Endothelial cell of umbilical vein (primary cell): ENCODE data around the gene PLPPR3. TPM values are rescaled to one million over a fixed set of nuclear protein-coding genes. Genes with fewer than 3 reads are reported as not detected.
A peak's percentile ranks its signal among the peaks of the same experiment; 100 is the strongest.

Experiments used
- BruUV-seq: library from RNA; stranded (reverse); fragments of 400-500 nt; replicated peaks from 2 replicates; lab custom pipeline; 2021; lab: Mats Ljungman, UMichigan
- CTCF ChIA-PET: fragments of 300-600, 350-600 bp; sonication (Branson Sonifier 250); formaldehyde crosslinking; loops from one replicate; lab custom pipeline; 2021; ENCODE audit warnings: antibody characterized with exemption, inconsistent platforms; lab: Charles Lee
- POLR2A ChIA-PET: fragments of 300-600, 350-600 bp; sonication (Branson Sonifier 250); formaldehyde crosslinking; loops from one replicate; lab custom pipeline; 2021; ENCODE audit warnings: antibody characterized with exemption, inconsistent platforms; lab: Charles Lee
- DNase-seq: peaks from one replicate; pipeline ENCODE4 v3.0.0-alpha.2; 2011; ENCODE audit warnings: low read depth, low spot score
- FAIRE-seq: peaks from 2 replicates; lab custom pipeline; 2011; peaks lifted over from hg19 to GRCh38; lab: Jason Lieb, UNC
- H2AFZ ChIP-seq: 2 replicates; pipeline ENCODE4 v1.6.0; 2012; ENCODE audit warnings: low read depth, low read length, control low read depth, inconsistent platforms
- H3K27ac ChIP-seq: 2 replicates; pipeline ENCODE4 v1.5.1; 2011; ENCODE audit warnings: low read depth, mild to moderate bottlenecking, control low read depth, low read length, moderate library complexity; ENCODE audit not compliant: insufficient read depth
- H3K27me3 ChIP-seq, 2 experiments: 2 replicates each; pipeline versions ENCODE4 v1.6.0 to v1.6.1; 2011; ENCODE audit warnings: low read length in 2 of 2, mixed read lengths in 1 of 2; ENCODE audit not compliant: control insufficient read depth in 2 of 2, insufficient read depth in 2 of 2
- H3K36me3 ChIP-seq, 2 experiments: 2 replicates in 1 of 2; 3 replicates in 1 of 2; pipeline ENCODE4 v1.5.1; 2011; ENCODE audit warnings: low read length in 2 of 2, mild to moderate bottlenecking in 1 of 2, moderate library complexity in 1 of 2; ENCODE audit not compliant: control insufficient read depth in 2 of 2, insufficient read depth in 2 of 2; ENCODE audit errors: extremely low read depth in 1 of 2
- H3K4me1 ChIP-seq: 3 replicates; pipeline ENCODE4 v1.5.1; 2011; ENCODE audit warnings: mild to moderate bottlenecking, low read length; ENCODE audit not compliant: control insufficient read depth, insufficient read depth; ENCODE audit errors: extremely low read depth
- H3K4me2 ChIP-seq: 2 replicates; pipeline ENCODE4 v1.6.1; 2011; ENCODE audit warnings: low read length, control low read depth, mixed read lengths; ENCODE audit not compliant: insufficient read depth
- H3K4me3 ChIP-seq, 3 experiments: fragments of 200-600 bp in 1 of 3; sonication (generic), shearing (Covaris generic) in 1 of 3; replicated peaks in 1 of 3; 2 replicates each; pipeline ENCODE4 v1.5.1; 2011 to 2016; ENCODE audit warnings: control low read depth in 3 of 3, low read length in 3 of 3, mild to moderate bottlenecking in 2 of 3, inconsistent platforms in 1 of 3, low read depth in 1 of 3, moderate library complexity in 1 of 3; ENCODE audit not compliant: insufficient read depth in 1 of 3
- H3K79me2 ChIP-seq: 2 replicates; pipeline ENCODE4 v1.6.0; 2012; ENCODE audit warnings: low read length, inconsistent platforms; ENCODE audit not compliant: control insufficient read depth, insufficient read depth
- H3K9ac ChIP-seq: replicated peaks from 2 replicates; pipeline ENCODE3; 2011; ENCODE audit warnings: low read length, control low read depth; ENCODE audit not compliant: insufficient read depth; ENCODE audit errors: extremely low read depth
- H3K9me1 ChIP-seq: replicated peaks from 3 replicates; pipeline ENCODE4 v1.6.0; 2011; ENCODE audit warnings: mild to moderate bottlenecking, low read length; ENCODE audit not compliant: control insufficient read depth, insufficient read depth; ENCODE audit errors: extremely low read depth
- H3K9me3 ChIP-seq: replicated peaks from 2 replicates; pipeline ENCODE4 v1.5.1; 2012; ENCODE audit warnings: low read length, inconsistent platforms; ENCODE audit not compliant: control insufficient read depth, insufficient read depth
- H4K20me1 ChIP-seq: replicated peaks from 2 replicates; pipeline ENCODE3; 2011; ENCODE audit warnings: mild to moderate bottlenecking, low read length; ENCODE audit not compliant: control insufficient read depth, insufficient read depth; ENCODE audit errors: extremely low read depth
- JUN ChIP-seq: IDR thresholded peaks from 2 replicates; pipeline ENCODE4 v1.6.1; 2011; ENCODE audit warnings: borderline replicate concordance, low read depth; ENCODE audit not compliant: insufficient read length, insufficient read depth
- MYC ChIP-seq: IDR thresholded peaks from one replicate; pipeline ENCODE4 v1.6.1; 2011; ENCODE audit warnings: mild to moderate bottlenecking, low read depth, low read length
- POLR2A ChIP-seq: IDR thresholded peaks from 2 replicates; pipeline ENCODE4 v1.6.1; 2012; ENCODE audit warnings: low read depth, mild to moderate bottlenecking, control low read depth, low read length
- POLR2AphosphoS5 ChIP-seq: IDR thresholded peaks from 2 replicates; pipeline ENCODE4 v1.6.1; 2012; ENCODE audit warnings: low read depth, mild to moderate bottlenecking, control low read depth, low read length, moderate library complexity; ENCODE audit not compliant: insufficient read depth
- dilution Hi-C: fragments of 300-500 bp; cut with MboI; formaldehyde crosslinking; loops from one replicate; pipeline ENCODE4 v1.15.0; 2019; ENCODE audit warnings: low sequenced_read_pairs; ENCODE audit not compliant: extremely low pct_ligation_motif_present
- intact Hi-C: fragments of 100-400 bp; cut with micrococcal nuclease; formaldehyde crosslinking; loops from one replicate; pipeline ENCODE4 v1.10.0; 2022
- polyA plus RNA-seq, 4 experiments: library from polyadenylated mRNA; depleted of rRNA in 3 of 4; stranded (reverse) in 3 of 4; unstranded in 1 of 4; fragments of >200 nt; gene quantifications; 2 replicates each; pipeline versions ENCODE4 v1.2.1 to v1.2.3, GENCODE V29; 2011 to 2012; ENCODE audit warnings: missing spikeins in 1 of 4
- total RNA-seq: library from RNA; stranded (reverse); gene quantifications from 2 replicates; pipeline ENCODE4 v1.2.3, GENCODE V29; 2021
- TF ChIP-seq, protein P1 (sequence below): IDR thresholded peaks from 2 replicates; pipeline ENCODE4 v1.6.1; 2011; ENCODE audit not compliant: insufficient read depth, insufficient read length

PLPPR3 gene
- total and polyA plus RNA-seq, 2 donors (not counting 3 experiments of a cell fraction or from before 2014, with no cell fraction given) = 1.1 to 1.2 TPM

DNA sequence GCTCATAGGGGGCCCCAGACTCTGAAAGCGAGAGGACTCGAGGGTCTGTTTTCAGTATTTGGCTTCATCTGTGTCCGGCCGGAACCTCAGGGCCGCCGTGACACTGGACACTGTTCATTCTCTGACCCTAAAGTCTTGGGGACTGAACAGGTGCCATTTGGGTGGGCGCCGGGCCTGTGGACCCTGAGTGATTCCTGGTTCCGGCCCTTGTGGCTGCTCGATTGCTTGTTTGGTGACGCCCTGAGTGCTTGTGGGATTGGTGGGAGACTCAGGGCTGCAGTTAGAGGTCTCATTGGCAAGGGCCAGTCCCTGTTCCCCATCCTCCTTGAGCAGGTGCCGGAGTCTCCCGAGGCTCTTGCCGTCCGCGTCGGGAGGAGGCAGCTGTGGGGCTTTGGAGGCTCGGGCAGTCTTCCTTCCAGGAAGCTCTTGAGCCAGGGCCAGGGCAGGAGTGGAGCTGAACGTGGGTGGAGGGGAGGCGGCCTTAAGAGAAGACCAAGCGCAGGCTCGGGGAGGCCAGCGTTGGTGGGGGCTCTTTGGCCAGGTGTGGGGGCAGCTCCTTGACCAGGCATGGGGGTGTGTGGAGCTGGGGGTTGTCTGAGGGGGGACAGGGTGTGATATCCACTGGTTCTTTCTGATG, 19.8 kb downstream of the PLPPR3 start:
- DNase-seq (peak; percentile 57), FAIRE-seq (peak; percentile 66)
- H4K20me1 ChIP-seq = no peaks in the 10 kb centered on the region
- no peak overlapping the region for H2AFZ ChIP-seq
- no peaks in the 10 kb centered on the region for H3K27me3 ChIP-seq
- peak overlapping the region; percentile 13 for H3K27ac ChIP-seq
- no peaks in the 10 kb centered on the region for H3K9me1 ChIP-seq
- peaks cover 35% of the 10 kb centered on the region for H3K4me1 ChIP-seq
- no TSS peak for BruUV-seq
- H3K9ac ChIP-seq = peak overlapping the region; percentile 45
- H3K4me2 ChIP-seq = peak overlapping the region; percentile 86
- intact Hi-C loops = loop anchor here (1.0 kb wide), 2 partner anchors 20 to 32 kb away; no protein-coding TSS in a partner anchor
- ChIA-PET CTCF (interaction anchor here (0.9 to 5.5 kb wide), 5 partner anchors 9 to 55 kb away, joined by 3 to 32 read pairs (median 5); no protein-coding TSS in a partner anchor), POLR2A (interaction anchor here (0.6 to 1.2 kb wide), 4 partner anchors 12 to 47 kb away, joined by 3 to 5 read pairs (median 4); no protein-coding TSS in a partner anchor)
- H3K36me3 ChIP-seq = peaks cover 50 to 53% of the 10 kb centered on the region in 2 experiments
- TF ChIP-seq MYC (no peak), POLR2A (no peak)
- H3K4me3 ChIP-seq = peak overlapping the region in 2 of 3 experiments; percentile 12 to 28
- H3K9me3 ChIP-seq = no peaks in the 10 kb centered on the region
- peaks cover 92% of the 10 kb centered on the region for H3K79me2 ChIP-seq
- dilution Hi-C loops = no loop called here

DNA sequence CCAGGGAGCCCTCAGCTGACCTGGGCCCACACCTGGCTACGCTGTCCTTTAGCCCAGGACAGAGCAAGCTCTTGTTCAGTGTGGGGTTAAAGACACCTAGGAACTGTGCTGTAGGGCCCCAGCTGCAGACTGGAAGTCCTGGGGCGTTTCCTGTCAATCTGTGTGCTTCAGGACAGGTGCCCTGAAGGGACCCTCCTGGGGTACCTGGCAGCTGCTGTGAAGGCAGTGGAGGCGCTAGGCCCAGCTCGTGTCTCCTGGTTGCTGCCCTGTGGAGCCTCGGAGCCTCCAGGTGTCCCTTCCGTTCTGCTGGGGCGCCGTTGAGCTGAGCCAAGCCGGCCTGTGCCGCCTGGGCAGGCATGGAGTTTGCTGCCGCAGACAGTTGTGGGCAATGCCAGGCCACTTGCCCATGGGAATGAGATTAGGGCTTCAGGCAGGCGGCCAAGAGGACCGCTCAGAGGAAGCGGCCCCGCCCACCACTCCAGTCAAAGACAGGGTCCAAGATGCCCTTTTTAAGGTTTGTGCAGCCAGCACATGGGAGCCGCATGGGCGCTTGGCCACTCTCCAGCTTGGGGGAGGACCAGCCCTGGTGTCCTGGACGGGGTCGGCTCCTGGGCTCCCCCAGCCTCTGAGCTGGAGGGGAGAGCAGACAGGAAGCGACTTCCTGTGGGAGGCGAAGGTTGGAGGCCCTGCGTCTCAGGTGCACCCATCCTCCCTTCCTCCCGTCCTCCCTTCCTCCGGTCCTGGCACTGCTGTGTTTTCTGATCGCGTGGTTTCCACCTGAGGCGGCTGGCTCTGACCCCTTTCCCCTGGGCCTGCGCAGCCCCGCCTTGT, 20.5 kb downstream of the PLPPR3 start:
- POLR2A ChIA-PET = interaction anchor here (1.0 to 1.2 kb wide), 3 partner anchors 11 to 23 kb away, joined by 3 to 5 read pairs (median 3); no protein-coding TSS in a partner anchor

More for the DNA sequence above, 20.5 kb downstream of the PLPPR3 start:
- H4K20me1 ChIP-seq = no peaks in the 10 kb centered on the region
- peak overlapping the region; percentile 45 for H3K9ac ChIP-seq
- no peaks in the 10 kb centered on the region for H3K27me3 ChIP-seq
- intact Hi-C loops (no loop called here), dilution Hi-C loops (no loop called here)
- peak overlapping the region; percentile 86 for H3K4me2 ChIP-seq
- H3K36me3 ChIP-seq = peaks cover 43 to 46% of the 10 kb centered on the region in 2 experiments
- H3K4me3 ChIP-seq = peak overlapping the region in 2 of 3 experiments; percentile 12 to 28
- H3K9me1 ChIP-seq = no peaks in the 10 kb centered on the region
- BruUV-seq = no TSS peak
- peak; percentile 44 for DNase-seq
- H3K9me3 ChIP-seq = no peaks in the 10 kb centered on the region
- H2AFZ ChIP-seq = no peak overlapping the region
- peaks cover 85% of the 10 kb centered on the region for H3K79me2 ChIP-seq
- CTCF ChIA-PET = interaction anchor here (0.8 to 5.5 kb wide), 5 partner anchors 13 to 67 kb away, joined by 3 to 32 read pairs (median 5); no protein-coding TSS in a partner anchor
- peak; percentile 93 for FAIRE-seq
- H3K4me1 ChIP-seq = peaks cover 38% of the 10 kb centered on the region
- peak overlapping the region; percentile 13 for H3K27ac ChIP-seq
- TF ChIP-seq POLR2AphosphoS5 (peak; percentile 62), POLR2A (peak; percentile 37), JUN (no peak)
- TF ChIP-seq, protein P1, sequence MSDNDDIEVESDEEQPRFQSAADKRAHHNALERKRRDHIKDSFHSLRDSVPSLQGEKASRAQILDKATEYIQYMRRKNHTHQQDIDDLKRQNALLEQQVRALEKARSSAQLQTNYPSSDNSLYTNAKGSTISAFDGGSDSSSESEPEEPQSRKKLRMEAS = peak; percentile 47
